Measurements from ENCODE around the gene OR51V1.

Gene OR51V1

GRCh38 chr11:5231111-5231510, 30.6 kb upstream of the OR51V1 start:
- DNase-seq (ENCODE audit: low read depth in 2 of 2) = no peak

GRCh38 chr11:5230266-5230665, 29.8 kb upstream of the OR51V1 start:
- no peak for DNase-seq (ENCODE audit: low read depth in 2 of 2)

DNA sequence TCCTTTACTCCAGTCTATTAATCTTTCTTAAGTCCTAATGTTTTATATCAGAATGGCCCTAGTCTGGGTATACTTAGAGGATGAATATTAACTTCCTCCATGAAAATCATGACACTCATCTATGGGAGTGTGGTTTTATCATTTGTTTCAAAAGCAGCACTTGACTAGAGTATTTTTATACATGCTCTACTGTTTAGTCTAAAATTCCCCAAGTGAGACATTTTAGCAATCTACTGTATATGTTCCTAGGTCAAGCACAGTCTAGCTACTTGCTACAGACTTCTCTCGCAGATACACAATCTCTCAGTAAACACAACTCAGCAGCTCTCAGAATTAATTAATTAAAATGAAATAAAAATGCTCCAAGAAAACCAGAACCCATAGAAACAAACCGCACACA, 29.3 kb upstream of the OR51V1 start:
- no peak for DNase-seq (ENCODE audit: low read depth in 2 of 2)

DNA sequence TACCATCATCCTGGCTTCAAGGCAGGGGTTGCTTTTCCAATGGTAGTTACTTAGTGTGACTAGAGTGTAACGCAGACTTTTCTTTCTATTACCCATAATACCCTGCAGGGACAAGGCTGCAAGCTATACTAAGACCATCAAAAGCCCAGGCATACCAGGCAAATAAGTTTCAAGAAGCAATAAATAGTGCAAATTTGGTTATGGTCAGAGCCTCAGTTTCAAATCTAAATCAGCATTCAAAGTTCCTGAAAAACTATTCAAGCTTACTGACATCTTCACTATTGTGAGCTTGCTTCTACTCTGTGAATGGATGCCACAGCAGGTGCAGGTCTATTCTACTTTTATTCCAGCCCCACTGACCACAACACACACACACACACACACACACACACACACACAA, 28.9 kb upstream of the OR51V1 start:
- DNase-seq (ENCODE audit: low read depth in 2 of 2) = no peak

DNA sequence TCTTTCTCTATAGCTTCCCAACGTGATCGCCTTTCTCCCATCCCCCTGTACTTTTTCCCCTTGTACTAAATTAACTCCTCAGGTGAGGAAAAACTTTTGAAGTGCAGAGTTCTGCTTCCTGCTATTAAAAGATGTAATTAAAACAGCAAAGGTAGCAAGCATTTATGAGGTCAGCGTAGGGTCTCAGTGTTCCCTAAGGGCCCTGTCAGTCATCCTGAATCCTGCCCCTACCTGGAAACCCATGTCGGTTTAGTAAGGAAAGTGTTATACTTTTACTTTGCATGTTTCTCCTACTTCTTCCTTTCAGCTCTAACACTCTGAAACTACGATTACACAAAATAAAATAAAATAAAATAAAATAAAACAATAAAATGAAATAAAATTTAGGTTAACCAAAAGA, 27.6 kb upstream of the OR51V1 start:
- DNase-seq (ENCODE audit: low read depth in 2 of 2) = no peak

GRCh38 chr11:5227681-5228080, 27.2 kb upstream of the OR51V1 start:
- no peak for DNase-seq (ENCODE audit: low read depth in 2 of 2)

DNA sequence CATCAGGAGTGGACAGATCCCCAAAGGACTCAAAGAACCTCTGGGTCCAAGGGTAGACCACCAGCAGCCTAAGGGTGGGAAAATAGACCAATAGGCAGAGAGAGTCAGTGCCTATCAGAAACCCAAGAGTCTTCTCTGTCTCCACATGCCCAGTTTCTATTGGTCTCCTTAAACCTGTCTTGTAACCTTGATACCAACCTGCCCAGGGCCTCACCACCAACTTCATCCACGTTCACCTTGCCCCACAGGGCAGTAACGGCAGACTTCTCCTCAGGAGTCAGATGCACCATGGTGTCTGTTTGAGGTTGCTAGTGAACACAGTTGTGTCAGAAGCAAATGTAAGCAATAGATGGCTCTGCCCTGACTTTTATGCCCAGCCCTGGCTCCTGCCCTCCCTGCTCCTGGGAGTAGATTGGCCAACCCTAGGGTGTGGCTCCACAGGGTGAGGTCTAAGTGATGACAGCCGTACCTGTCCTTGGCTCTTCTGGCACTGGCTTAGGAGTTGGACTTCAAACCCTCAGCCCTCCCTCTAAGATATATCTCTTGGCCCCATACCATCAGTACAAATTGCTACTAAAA, 26.3 kb upstream of the OR51V1 start, which contains the start of gene HBB:
Gene HBB (minus strand): TSS at position 340 of the 579 bp plus-strand sequence. CDS start 50 bp downstream, at position 290.
- DNase-seq (ENCODE audit: low read depth in 2 of 2) = no peak

GRCh38 chr11:5225480-5225871, 25.0 kb upstream of the OR51V1 start:
- DNase-seq (ENCODE audit: low read depth in 2 of 2) = no peak

DNA sequence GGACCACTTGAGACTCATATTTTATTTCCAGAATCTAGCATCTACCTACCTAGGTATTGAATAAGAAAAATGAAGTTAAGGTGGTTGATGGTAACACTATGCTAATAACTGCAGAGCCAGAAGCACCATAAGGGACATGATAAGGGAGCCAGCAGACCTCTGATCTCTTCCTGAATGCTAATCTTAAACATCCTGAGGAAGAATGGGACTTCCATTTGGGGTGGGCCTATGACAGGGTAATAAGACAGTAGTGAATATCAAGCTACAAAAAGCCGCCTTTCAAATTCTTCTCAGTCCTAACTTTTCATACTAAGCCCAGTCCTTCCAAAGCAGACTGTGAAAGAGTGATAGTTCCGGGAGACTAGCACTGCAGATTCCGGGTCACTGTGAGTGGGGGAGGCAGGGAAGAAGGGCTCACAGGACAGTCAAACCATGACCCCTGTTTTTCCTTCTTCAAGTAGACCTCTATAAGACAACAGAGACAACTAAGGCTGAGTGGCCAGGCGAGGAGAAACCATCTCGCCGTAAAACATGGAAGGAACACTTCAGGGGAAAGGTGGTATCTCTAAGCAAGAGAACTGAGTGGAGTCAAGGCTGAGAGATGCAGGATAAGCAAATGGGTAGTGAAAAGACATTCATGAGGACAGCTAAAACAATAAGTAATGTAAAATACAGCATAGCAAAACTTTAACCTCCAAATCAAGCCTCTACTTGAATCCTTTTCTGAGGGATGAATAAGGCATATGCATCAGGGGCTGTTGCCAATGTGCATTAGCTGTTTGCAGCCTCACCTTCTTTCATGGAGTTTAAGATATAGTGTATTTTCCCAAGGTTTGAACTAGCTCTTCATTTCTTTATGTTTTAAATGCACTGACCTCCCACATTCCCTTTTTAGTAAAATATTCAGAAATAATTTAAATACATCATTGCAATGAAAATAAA, 24.3 kb upstream of the OR51V1 start:
- DNase-seq (ENCODE audit: low read depth in 2 of 2) = no peak

- DNase-seq (ENCODE audit: low read depth in 2 of 2) = no peak
These were observed 23.2 kb upstream of the OR51V1 start for GRCh38 chr11:5223686-5224085.

DNA sequence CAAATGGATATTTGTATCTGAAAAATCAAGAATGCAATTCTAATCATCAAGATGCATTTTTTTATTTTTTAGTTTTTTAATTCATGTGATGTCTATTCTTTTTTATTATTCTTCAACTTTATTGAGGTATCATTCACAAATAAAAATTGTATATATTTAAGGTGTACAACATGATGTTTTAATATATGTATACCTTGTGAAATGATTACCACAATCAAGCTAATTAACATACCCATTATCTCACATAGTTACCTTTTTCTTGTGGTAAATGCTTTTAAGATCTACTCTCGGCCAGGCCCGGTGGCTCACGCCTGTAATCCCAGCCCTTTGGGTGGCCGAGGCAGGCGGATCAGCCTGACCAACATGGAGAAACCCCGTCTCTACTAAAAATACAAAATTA, 22.7 kb upstream of the OR51V1 start:
- no peak for DNase-seq (ENCODE audit: low read depth in 2 of 2)

- DNase-seq (ENCODE audit: low read depth in 2 of 2) = no peak
These were observed 9.9 kb upstream of the OR51V1 start for GRCh38 chr11:5210376-5210885.

DNA sequence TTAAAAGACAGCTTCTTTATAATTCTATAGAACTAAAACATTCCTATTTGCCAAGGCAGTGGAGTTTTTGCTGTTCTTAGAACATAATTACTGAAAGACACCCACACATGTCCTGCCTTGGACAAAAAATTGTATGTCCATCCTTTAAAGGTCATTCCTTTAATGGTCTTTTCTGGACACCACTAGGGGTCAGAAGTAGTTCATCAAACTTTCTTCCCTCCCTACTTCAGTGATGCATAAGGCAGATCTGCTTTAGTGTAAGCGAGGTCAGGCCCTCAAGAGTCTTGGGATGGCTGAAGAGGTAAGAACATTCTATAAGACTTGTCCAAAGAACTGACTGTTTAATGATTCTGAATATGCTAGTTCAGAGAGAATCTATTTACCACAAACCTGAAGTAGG, 4.3 kb upstream of the OR51V1 start:
- DNase-seq (ENCODE audit: low read depth in 2 of 2) = no peak

GRCh38 chr11:5203366-5203765, 2.9 kb upstream of the OR51V1 start:
- DNase-seq (ENCODE audit: low read depth in 2 of 2) = no peak

GRCh38 chr11:5198285-5198684, 2.2 kb downstream of the OR51V1 start:
- DNase-seq (ENCODE audit: low read depth in 2 of 2) = no peak

GRCh38 chr11:5197536-5197935, 2.9 kb downstream of the OR51V1 start:
- no peak for DNase-seq (ENCODE audit: low read depth in 2 of 2)

- no peak for DNase-seq (ENCODE audit: low read depth in 2 of 2)
These were observed 3.8 kb downstream of the OR51V1 start for GRCh38 chr11:5196731-5197130.

GRCh38 chr11:5196067-5196466, 4.4 kb downstream of the OR51V1 start:
- no peak for DNase-seq (ENCODE audit: low read depth in 2 of 2)

DNA sequence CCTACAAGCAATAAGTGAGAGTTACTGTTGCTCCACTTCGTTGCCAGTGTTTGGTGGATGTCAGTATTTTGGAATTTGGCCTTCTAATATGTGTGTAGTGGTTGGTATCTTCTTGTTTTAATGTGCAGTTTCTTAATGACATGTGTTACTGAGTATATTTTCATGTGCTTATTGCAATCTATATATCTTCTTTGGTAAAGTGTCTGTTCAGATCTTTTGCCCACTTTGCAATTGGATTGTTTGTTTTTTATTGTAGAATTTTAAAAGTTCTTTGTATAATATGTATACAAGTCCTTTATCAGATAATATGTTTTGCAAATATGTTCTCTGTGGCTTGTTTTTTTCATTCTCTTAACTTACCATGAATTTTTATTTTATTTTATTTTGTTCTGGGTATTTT, 7.7 kb downstream of the OR51V1 start:
- no peak for DNase-seq (ENCODE audit: low read depth in 2 of 2)

DNA sequence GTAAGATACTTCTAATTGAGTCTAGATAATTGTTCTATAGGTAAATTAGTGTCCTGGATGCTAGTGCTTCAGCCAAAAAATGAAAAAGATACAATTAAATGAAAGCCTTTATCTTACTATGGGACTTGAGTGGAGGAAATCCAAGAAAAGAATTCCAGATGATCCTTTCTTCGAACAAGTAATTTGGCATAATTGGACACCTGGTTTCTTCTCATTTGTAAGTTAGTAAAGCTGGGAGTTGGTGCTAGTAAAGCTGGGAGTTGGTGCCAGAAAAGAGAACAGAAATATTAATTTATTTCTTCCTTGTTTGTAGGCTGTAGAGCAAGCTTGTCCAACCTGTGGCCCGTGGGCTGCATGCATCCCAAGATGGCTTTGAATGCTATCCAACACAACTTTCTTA, 12.3 kb downstream of the OR51V1 start:
- DNase-seq (ENCODE audit: low read depth in 2 of 2) = no peak

DNA sequence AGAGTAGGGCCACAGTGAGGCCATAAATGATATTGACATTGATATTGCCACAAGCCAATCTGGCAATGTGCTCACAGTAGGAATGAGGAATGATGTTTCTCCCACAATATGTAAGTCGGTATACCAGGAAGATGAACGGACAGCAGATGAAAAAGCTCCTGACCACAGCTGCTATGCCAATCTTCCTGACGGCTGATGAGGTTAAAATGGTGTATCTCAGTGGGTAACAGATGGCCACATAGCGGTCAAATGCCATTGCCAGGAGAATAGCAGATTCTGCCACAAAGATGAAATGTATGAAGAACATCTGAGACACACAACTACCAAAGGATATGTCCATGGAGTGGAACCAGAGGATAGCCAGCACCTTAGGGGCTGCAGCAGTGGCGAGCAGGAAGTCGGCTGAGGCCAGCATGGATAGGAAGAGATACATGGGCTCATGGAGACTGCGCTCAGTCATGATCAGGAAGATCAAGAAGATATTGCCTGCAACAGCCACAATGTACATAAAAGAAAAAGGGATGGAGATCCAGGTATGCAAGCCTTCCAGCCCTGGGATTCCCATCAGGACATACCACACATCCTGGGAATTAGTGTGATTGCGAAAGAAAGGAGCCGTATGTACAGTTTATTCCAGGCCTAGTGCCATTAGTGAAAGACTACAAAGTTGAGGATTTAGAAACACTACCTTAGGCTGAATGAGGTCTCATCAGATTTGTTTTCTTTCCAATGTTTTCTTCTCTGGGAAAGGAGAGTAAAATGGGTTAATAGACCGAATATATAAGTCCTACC, 22.2 kb downstream of the OR51V1 start:
- DNase-seq (ENCODE audit: low read depth in 2 of 2) = no peak

GRCh38 chr11:5174934-5175333, 25.5 kb downstream of the OR51V1 start:
- DNase-seq (ENCODE audit: low read depth in 2 of 2) = no peak

Measured in stimulated activated CD8-positive, alpha-beta memory T cell treated with anti-CD3 and anti-CD28 coated beads, Interleukin-2, amount 100 ng/mL, for 48 hours (primary cell).